Hematopoietic multipotent progenitor cell treated with erythropoietin and hydrocortisone succinate and interleukin-3 and kit ligand, for 4 days (in vitro differentiated cells): ENCODE measurements around the gene HSF2.
A peak's percentile ranks its signal among the peaks of the same experiment; 100 is the strongest.

Experiments used
- DNase-seq: peaks from one replicate; pipeline ENCODE4 v3.0.0-alpha.2; 2015

The HSF2 gene

GRCh38 chr6:122400121-122400450, 634 bp downstream of the HSF2 start:
- peak; percentile 51 for DNase-seq

GRCh38 chr6:122400462-122401089, 1.1 kb downstream of the HSF2 start:
- peak; percentile 51 for DNase-seq

GRCh38 chr6:122401104-122401503, 1.7 kb downstream of the HSF2 start:
- no peak for DNase-seq

GRCh38 chr6:122404444-122404843, 5.0 kb downstream of the HSF2 start:
- peak; percentile 35 for DNase-seq

- DNase-seq, result peak; percentile 19
Measured at GRCh38 chr6:122405417-122405816, 6.0 kb downstream of the HSF2 start.

GRCh38 chr6:122406187-122406586, 6.7 kb downstream of the HSF2 start:
- no peak for DNase-seq

- peak; percentile 3 for DNase-seq
Measured at GRCh38 chr6:122407712-122408111, 8.3 kb downstream of the HSF2 start.

GRCh38 chr6:122408240-122408639, 8.8 kb downstream of the HSF2 start:
- no peak for DNase-seq

GRCh38 chr6:122408702-122409458, 9.4 kb downstream of the HSF2 start:
- DNase-seq, result no peak

GRCh38 chr6:122412001-122412400, 12.5 kb downstream of the HSF2 start:
- DNase-seq, result no peak

GRCh38 chr6:122416825-122417224, 17.4 kb downstream of the HSF2 start:
- no peak for DNase-seq

- DNase-seq, result no peak
Measured at GRCh38 chr6:122422003-122422402, 22.6 kb downstream of the HSF2 start.

GRCh38 chr6:122422614-122423267, 23.3 kb downstream of the HSF2 start:
- no peak for DNase-seq

- no peak for DNase-seq
Measured at GRCh38 chr6:122423734-122424133, 24.3 kb downstream of the HSF2 start.

GRCh38 chr6:122426597-122426996, 27.1 kb downstream of the HSF2 start:
- no peak for DNase-seq

GRCh38 chr6:122428781-122429180, 29.3 kb downstream of the HSF2 start:
- DNase-seq, result no peak

GRCh38 chr6:122429323-122429722, 29.9 kb downstream of the HSF2 start:
- DNase-seq, result peak; percentile 17

GRCh38 chr6:122431780-122432179, 32.3 kb downstream of the HSF2 start:
- DNase-seq, result no peak

- no peak for DNase-seq
Measured at GRCh38 chr6:122432816-122433215, 33.4 kb downstream of the HSF2 start.

GRCh38 chr6:122438975-122439374, 39.5 kb downstream of the HSF2 start:
- peak; percentile 11 for DNase-seq

- no peak for DNase-seq
Measured at GRCh38 chr6:122445274-122445673, 45.8 kb downstream of the HSF2 start.

GRCh38 chr6:122449069-122449468, 49.6 kb downstream of the HSF2 start:
- DNase-seq, result no peak

GRCh38 chr6:122452509-122452908, 53.1 kb downstream of the HSF2 start:
- no peak for DNase-seq

GRCh38 chr6:122454673-122455072, 55.2 kb downstream of the HSF2 start:
- no peak for DNase-seq
